Fibroblast of lung (primary cell): ENCODE results near the gene PSMC3IP. TPM values are rescaled to one million over a fixed set of nuclear protein-coding genes. Genes with fewer than 3 reads are reported as not detected.

Experiments used
- DNase-seq, 2 donors: peaks; one replicate each; pipeline versions ENCODE4 v3.0.0 to v3.0.0-alpha.2; 2010; ENCODE audit warnings: low read depth in 2 of 2
- H2AFZ ChIP-seq: 2 replicates; pipeline ENCODE4 v1.5.1; 2012; ENCODE audit warnings: low read length, control low read depth, inconsistent platforms
- H3K27ac ChIP-seq: 2 replicates; pipeline ENCODE4 v1.5.1; 2011; ENCODE audit warnings: low read length, control low read depth; ENCODE audit not compliant: insufficient read depth
- H3K27me3 ChIP-seq: 2 replicates; pipeline ENCODE4 v1.5.1; 2011; ENCODE audit warnings: mild to moderate bottlenecking, low read length; ENCODE audit not compliant: control insufficient read depth, insufficient read depth
- H3K36me3 ChIP-seq: 2 replicates; pipeline ENCODE4 v1.5.1; 2011; ENCODE audit warnings: low read length; ENCODE audit not compliant: control insufficient read depth, insufficient read depth
- H3K4me1 ChIP-seq: 2 replicates; pipeline ENCODE4 v1.5.1; 2011; ENCODE audit warnings: low read length; ENCODE audit not compliant: control insufficient read depth, insufficient read depth; ENCODE audit errors: extremely low read depth
- H3K4me2 ChIP-seq: 2 replicates; pipeline ENCODE4 v1.5.1; 2011; ENCODE audit warnings: low read length, control low read depth; ENCODE audit not compliant: insufficient read depth; ENCODE audit errors: extremely low read depth
- H3K4me3 ChIP-seq, 4 experiments: fragments of 200-600 bp in 1 of 4; sonication (generic) in 1 of 4; replicated peaks in 1 of 4; 2 replicates each; pipeline ENCODE4 v1.5.1; 2011 to 2016; ENCODE audit warnings: low read length in 4 of 4, low read depth in 3 of 4, mild to moderate bottlenecking in 3 of 4, control low read depth in 2 of 4, inconsistent platforms in 1 of 4, mixed read lengths in 1 of 4; ENCODE audit not compliant: insufficient read depth in 1 of 4; ENCODE audit errors: control extremely low read depth in 1 of 4
- H3K79me2 ChIP-seq: 2 replicates; pipeline ENCODE4 v1.5.1; 2012; ENCODE audit warnings: mild to moderate bottlenecking, low read length, inconsistent platforms; ENCODE audit not compliant: control insufficient read depth, insufficient read depth
- H3K9ac ChIP-seq: 2 replicates; pipeline ENCODE4 v1.5.1; 2011; ENCODE audit warnings: mild to moderate bottlenecking, low read length, control low read depth; ENCODE audit not compliant: insufficient read depth
- H3K9me3 ChIP-seq: 2 replicates; pipeline ENCODE4 v1.5.1; 2012; ENCODE audit warnings: low read depth, low read length; ENCODE audit not compliant: control insufficient read depth, insufficient read depth
- H4K20me1 ChIP-seq: 2 replicates; pipeline ENCODE4 v1.5.1; 2011; ENCODE audit warnings: low read length; ENCODE audit not compliant: control insufficient read depth, insufficient read depth; ENCODE audit errors: extremely low read depth
- CTCF ChIP-seq, 2 donors: IDR thresholded peaks in 1 of 2; conservative IDR thresholded peaks in 1 of 2; 1 replicate in 1 of 2; 2 replicates in 1 of 2; pipeline ENCODE4 v1.5.1; 2011 to 2012; ENCODE audit warnings: low read length in 2 of 2, control low read depth in 1 of 2, inconsistent platforms in 1 of 2, low read depth in 1 of 2, mild to moderate bottlenecking in 1 of 2
- EZH2 ChIP-seq: IDR thresholded peaks from 2 replicates; pipeline ENCODE4 v1.5.1; 2012; ENCODE audit warnings: low read length, control low read depth, mild to moderate bottlenecking; ENCODE audit errors: missing control alignments
- polyA plus RNA-seq, 2 donors: library from polyadenylated mRNA; depleted of rRNA in 1 of 2; stranded (reverse) in 1 of 2; unstranded in 1 of 2; fragments of >200 nt; gene quantifications; 2 replicates each; pipeline ENCODE4 v1.2.1, GENCODE V29; 2011 to 2012; ENCODE audit warnings: missing spikeins in 1 of 2
- total RNA-seq: library from RNA; depleted of rRNA; stranded (reverse); fragments of >200 nt; gene quantifications from 2 replicates; pipeline ENCODE4 v1.2.1, GENCODE V29; 2014

PSMC3IP gene
- total and polyA plus RNA-seq, 2 donors (not counting 1 experiment from before 2014, with no cell fraction given) = 4.6 to 8.0 TPM

- H3K4me1 ChIP-seq = peaks cover 3% of the 10 kb centered on the region
- DNase-seq = no peak
- H3K27ac ChIP-seq = peak overlapping the region; percentile 84
- H2AFZ ChIP-seq = peak overlapping the region; percentile 75
- H3K9ac ChIP-seq = peak overlapping the region; percentile 78
- peaks cover 4% of the 10 kb centered on the region for H3K79me2 ChIP-seq
- no peaks in the 10 kb centered on the region for H3K9me3 ChIP-seq
- peaks cover 4% of the 10 kb centered on the region for H3K36me3 ChIP-seq
- H4K20me1 ChIP-seq = no peaks in the 10 kb centered on the region
- no peak for TF ChIP-seq CTCF (conservative IDR thresholded peaks at IDR 0.05 in 1 of 2, IDR thresholded peaks at IDR 0.05 in 1 of 2; ENCODE audit: low read depth in 1 of 2, low read length in 2 of 2)
- TF ChIP-seq EZH2 = no peak
- no peaks in the 10 kb centered on the region for H3K27me3 ChIP-seq
- H3K4me3 ChIP-seq = peak overlapping the region; percentile 79 to 88 (median 86)
- peak overlapping the region; percentile 97 for H3K4me2 ChIP-seq
These were observed 22.4 kb downstream of the PSMC3IP start for GRCh38 chr17:42555122-42555622.

GRCh38 chr17:42554250-42555121 lies 23.0 kb downstream of the PSMC3IP start:
- peak overlapping the region; percentile 84 for H3K27ac ChIP-seq
- peak; percentile 78 to 83 for DNase-seq
- H3K4me3 ChIP-seq = peak overlapping the region; percentile 79 to 88 (median 86)
- peak overlapping the region; percentile 97 for H3K4me2 ChIP-seq
- peak overlapping the region; percentile 78 for H3K9ac ChIP-seq
- H3K4me1 ChIP-seq = peaks cover 3% of the 10 kb centered on the region
- peak overlapping the region; percentile 75 for H2AFZ ChIP-seq
- H3K9me3 ChIP-seq = no peaks in the 10 kb centered on the region
- H3K27me3 ChIP-seq = no peaks in the 10 kb centered on the region
- H3K79me2 ChIP-seq = peaks cover 4% of the 10 kb centered on the region
- TF ChIP-seq EZH2 (no peak), CTCF (conservative IDR thresholded peaks at IDR 0.05 in 1 of 2, IDR thresholded peaks at IDR 0.05 in 1 of 2; ENCODE audit: low read depth in 1 of 2, low read length in 2 of 2) (no peak)
- no peaks in the 10 kb centered on the region for H4K20me1 ChIP-seq
- H3K36me3 ChIP-seq = peaks cover 4% of the 10 kb centered on the region

GRCh38 chr17:42553866-42554249 lies 23.7 kb downstream of the PSMC3IP start:
- Histone ChIP-seq H4K20me1 (no peaks in the 10 kb centered on the region), H3K4me3 (peak overlapping the region; percentile 79 to 88 (median 86)), H3K9ac (peak overlapping the region; percentile 78), H3K27ac (peak overlapping the region; percentile 84), H3K4me2 (peak overlapping the region; percentile 97), H3K79me2 (peaks cover 4% of the 10 kb centered on the region), H3K4me1 (peaks cover 3% of the 10 kb centered on the region), H3K9me3 (no peaks in the 10 kb centered on the region), H3K27me3 (no peaks in the 10 kb centered on the region), H2AFZ (no peak overlapping the region), H3K36me3 (peaks cover 4% of the 10 kb centered on the region)
- DNase-seq = no peak
- no peak for TF ChIP-seq CTCF (conservative IDR thresholded peaks at IDR 0.05 in 1 of 2, IDR thresholded peaks at IDR 0.05 in 1 of 2; ENCODE audit: low read depth in 1 of 2, low read length in 2 of 2)
- TF ChIP-seq EZH2 = no peak
